ENCODE results near the gene NPS.

Gene NPS

GRCh38 chr10:127563718-127564553, 14.8 kb downstream of the NPS start:
- no peak for DNase-seq

GRCh38 chr10:127564644-127565043, 15.5 kb downstream of the NPS start:
- DNase-seq, result no peak

- no peak for DNase-seq
Observed at GRCh38 chr10:127565583-127565982, 16.5 kb downstream of the NPS start.

GRCh38 chr10:127569210-127569609, 20.1 kb downstream of the NPS start:
- DNase-seq, result no peak

GRCh38 chr10:127570036-127570435, 20.9 kb downstream of the NPS start:
- no peak for DNase-seq

GRCh38 chr10:127571386-127571785, 22.3 kb downstream of the NPS start:
- no peak for DNase-seq

- DNase-seq, result no peak
Observed at GRCh38 chr10:127576051-127576450, 26.9 kb downstream of the NPS start.

GRCh38 chr10:127576740-127577161, 27.6 kb downstream of the NPS start:
- no peak for DNase-seq

GRCh38 chr10:127577376-127578258, 28.5 kb downstream of the NPS start:
- DNase-seq, result no peak

GRCh38 chr10:127578259-127578960, 29.3 kb downstream of the NPS start:
- DNase-seq, result no peak

GRCh38 chr10:127578961-127579305, 29.8 kb downstream of the NPS start:
- DNase-seq, result no peak

GRCh38 chr10:127579640-127580039, 30.5 kb downstream of the NPS start:
- DNase-seq, result no peak

- DNase-seq, result no peak
Observed at GRCh38 chr10:127580822-127581221, 31.7 kb downstream of the NPS start.

- DNase-seq, result no peak
Observed at GRCh38 chr10:127585519-127586023, 36.5 kb downstream of the NPS start.

- DNase-seq, result no peak
Observed at GRCh38 chr10:127587668-127588365, 38.7 kb downstream of the NPS start.

GRCh38 chr10:127592586-127592985, 43.5 kb downstream of the NPS start:
- DNase-seq, result no peak

- no peak for DNase-seq
Observed at GRCh38 chr10:127600479-127600878, 51.4 kb downstream of the NPS start.

Measured in CD4-positive, alpha-beta T cell treated with Interleukin-4 for 1 hour (primary cell).